ENCODE measurements around the gene GDI1.

Gene GDI1

DNA sequence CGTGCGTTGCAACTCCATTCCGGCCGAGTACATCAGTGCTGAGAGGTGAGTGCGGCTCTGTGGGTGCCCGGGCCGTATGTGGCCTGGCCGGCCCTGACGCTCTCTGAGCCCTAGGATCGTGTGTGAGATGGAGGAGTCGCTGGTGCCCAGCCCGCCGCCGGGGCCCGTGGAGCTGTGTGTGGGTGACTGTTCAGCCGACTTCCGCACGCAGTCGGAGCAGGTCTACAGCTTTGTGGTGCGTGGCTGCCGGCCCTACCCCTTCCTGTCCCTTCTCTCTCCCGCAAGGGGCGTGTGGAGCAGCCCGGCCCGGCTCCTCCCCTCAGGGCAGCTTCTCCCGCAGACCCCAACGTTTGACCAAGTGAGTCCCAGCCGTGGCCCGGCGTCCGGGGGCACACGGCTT is 29.1 kb downstream of the GDI1 start:
- Histone ChIP-seq H3K4me1 (ENCODE audit: control insufficient read depth in 5 of 5, insufficient read depth in 5 of 5, low read length in 5 of 5) (no peaks in the 10 kb centered on the region), H3K27me3 (ENCODE audit: control insufficient read depth in 5 of 5, insufficient read depth in 4 of 5, low read length in 5 of 5) (peaks cover 0 to 6% (median 4%) of the 10 kb centered on the region in 5 donors), H3K9me3 (ENCODE audit: control insufficient read depth in 5 of 5, low read length in 5 of 5) (no peaks in the 10 kb centered on the region), H3K27ac (ENCODE audit: low read depth, low read length) (no peak overlapping the region), H3K9ac (ENCODE audit: low read length in 5 of 5) (no peak overlapping the region), H3K4me3 (ENCODE audit: low read depth in 1 of 5, low read length in 5 of 5) (no peak overlapping the region), H3K36me3 (ENCODE audit: control insufficient read depth in 5 of 5, insufficient read depth in 5 of 5, low read length in 5 of 5) (peaks cover 0 to 93% (median 65%) of the 10 kb centered on the region in 5 donors)

GRCh38 chrX:154466907-154467306 is 30.0 kb downstream of the GDI1 start:
- peaks cover 0 to 6% (median 4%) of the 10 kb centered on the region in 5 donors for H3K27me3 ChIP-seq (ENCODE audit: control insufficient read depth in 5 of 5, insufficient read depth in 4 of 5, low read length in 5 of 5)
- no peak overlapping the region for H3K9ac ChIP-seq (ENCODE audit: low read length in 5 of 5)
- H3K4me3 ChIP-seq (ENCODE audit: low read depth in 1 of 5, low read length in 5 of 5) = no peak overlapping the region
- no peaks in the 10 kb centered on the region for H3K9me3 ChIP-seq (ENCODE audit: control insufficient read depth in 5 of 5, low read length in 5 of 5)
- H3K27ac ChIP-seq (ENCODE audit: low read depth, low read length) = no peak overlapping the region
- no peaks in the 10 kb centered on the region for H3K4me1 ChIP-seq (ENCODE audit: control insufficient read depth in 5 of 5, insufficient read depth in 5 of 5, low read length in 5 of 5)
- H3K36me3 ChIP-seq (ENCODE audit: control insufficient read depth in 5 of 5, insufficient read depth in 5 of 5, low read length in 5 of 5) = peaks cover 0 to 94% (median 72%) of the 10 kb centered on the region in 5 donors

DNA sequence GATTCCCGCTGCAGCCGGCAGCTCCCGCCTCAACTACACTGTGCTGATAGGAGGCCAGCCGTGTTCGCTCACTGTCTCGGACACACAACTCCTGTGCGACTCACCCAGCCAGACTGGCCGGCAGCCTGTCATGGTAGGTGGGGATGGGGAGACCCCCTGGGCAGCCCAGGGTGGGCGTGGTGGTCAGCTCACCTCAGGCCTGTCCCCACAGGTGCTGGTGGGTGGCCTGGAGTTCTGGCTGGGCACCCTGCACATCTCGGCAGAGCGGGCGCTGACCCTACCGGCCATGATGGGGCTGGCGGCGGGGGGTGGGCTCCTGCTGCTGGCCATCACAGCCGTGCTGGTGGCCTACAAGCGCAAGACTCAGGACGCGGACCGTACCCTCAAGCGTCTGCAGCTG is 30.6 kb downstream of the GDI1 start:
- Histone ChIP-seq H3K4me3 (ENCODE audit: low read depth in 1 of 5, low read length in 5 of 5) (no peak overlapping the region), H3K4me1 (ENCODE audit: control insufficient read depth in 5 of 5, insufficient read depth in 5 of 5, low read length in 5 of 5) (no peaks in the 10 kb centered on the region), H3K9ac (ENCODE audit: low read length in 5 of 5) (no peak overlapping the region), H3K36me3 (ENCODE audit: control insufficient read depth in 5 of 5, insufficient read depth in 5 of 5, low read length in 5 of 5) (peaks cover 0 to 96% (median 67%) of the 10 kb centered on the region in 5 donors), H3K27ac (ENCODE audit: low read depth, low read length) (no peak overlapping the region), H3K27me3 (ENCODE audit: control insufficient read depth in 5 of 5, insufficient read depth in 4 of 5, low read length in 5 of 5) (peaks cover 0 to 6% (median 1%) of the 10 kb centered on the region in 5 donors), H3K9me3 (ENCODE audit: control insufficient read depth in 5 of 5, low read length in 5 of 5) (no peaks in the 10 kb centered on the region)

DNA sequence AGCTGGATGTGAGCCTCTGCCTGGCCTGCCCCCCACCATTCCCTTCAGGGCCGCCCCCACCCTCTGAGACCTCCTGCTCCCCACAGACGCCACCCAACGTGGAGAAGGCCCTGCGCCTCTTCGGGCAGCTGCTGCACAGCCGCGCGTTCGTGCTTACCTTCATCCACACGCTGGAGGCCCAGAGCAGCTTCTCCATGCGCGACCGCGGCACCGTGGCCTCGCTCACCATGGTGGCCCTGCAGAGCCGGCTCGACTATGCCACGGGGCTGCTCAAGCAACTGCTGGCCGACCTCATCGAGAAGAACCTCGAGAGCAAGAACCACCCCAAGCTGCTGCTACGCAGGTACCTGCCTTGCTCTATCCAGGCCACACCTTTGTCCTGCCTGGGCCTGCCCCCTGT is 31.3 kb downstream of the GDI1 start:
- H3K9me3 ChIP-seq (ENCODE audit: control insufficient read depth in 5 of 5, low read length in 5 of 5) = no peaks in the 10 kb centered on the region
- H3K4me3 ChIP-seq (ENCODE audit: low read depth in 1 of 5, low read length in 5 of 5) = no peak overlapping the region
- no peak overlapping the region for H3K27ac ChIP-seq (ENCODE audit: low read depth, low read length)
- no peaks in the 10 kb centered on the region for H3K4me1 ChIP-seq (ENCODE audit: control insufficient read depth in 5 of 5, insufficient read depth in 5 of 5, low read length in 5 of 5)
- H3K9ac ChIP-seq (ENCODE audit: low read length in 5 of 5) = no peak overlapping the region
- H3K27me3 ChIP-seq (ENCODE audit: control insufficient read depth in 5 of 5, insufficient read depth in 4 of 5, low read length in 5 of 5) = peaks cover 0 to 6% (median 0%) of the 10 kb centered on the region in 5 donors
- H3K36me3 ChIP-seq (ENCODE audit: control insufficient read depth in 5 of 5, insufficient read depth in 5 of 5, low read length in 5 of 5) = peaks cover 0 to 96% (median 67%) of the 10 kb centered on the region in 5 donors

GRCh38 chrX:154469114-154469513 is 32.2 kb downstream of the GDI1 start:
- Histone ChIP-seq H3K27me3 (ENCODE audit: control insufficient read depth in 5 of 5, insufficient read depth in 4 of 5, low read length in 5 of 5) (peaks cover 0 to 6% (median 0%) of the 10 kb centered on the region in 5 donors), H3K9ac (ENCODE audit: low read length in 5 of 5) (no peak overlapping the region), H3K4me1 (ENCODE audit: control insufficient read depth in 5 of 5, insufficient read depth in 5 of 5, low read length in 5 of 5) (no peaks in the 10 kb centered on the region), H3K27ac (ENCODE audit: low read depth, low read length) (no peak overlapping the region), H3K36me3 (ENCODE audit: control insufficient read depth in 5 of 5, insufficient read depth in 5 of 5, low read length in 5 of 5) (peaks cover 0 to 91% (median 67%) of the 10 kb centered on the region in 5 donors), H3K4me3 (ENCODE audit: low read depth in 1 of 5, low read length in 5 of 5) (no peak overlapping the region), H3K9me3 (ENCODE audit: control insufficient read depth in 5 of 5, low read length in 5 of 5) (no peaks in the 10 kb centered on the region)

DNA sequence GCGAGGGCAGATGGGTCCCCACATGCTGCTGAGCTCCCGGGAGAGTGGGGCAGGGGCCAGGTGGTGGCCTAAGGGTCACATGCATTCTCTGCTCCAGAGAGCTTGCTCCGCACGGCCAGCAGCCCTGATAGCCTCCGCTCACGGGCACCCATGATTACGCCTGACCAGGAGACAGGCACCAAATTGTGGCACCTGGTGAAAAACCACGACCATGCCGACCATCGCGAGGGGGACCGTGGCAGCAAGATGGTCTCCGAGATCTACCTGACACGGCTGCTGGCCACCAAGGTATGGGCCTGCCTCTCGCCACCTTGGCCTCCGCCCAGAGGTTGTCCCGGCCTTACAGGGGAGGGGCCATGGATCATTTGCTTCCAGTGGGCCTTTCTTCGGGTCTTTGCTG is 32.9 kb downstream of the GDI1 start:
- Histone ChIP-seq H3K9me3 (ENCODE audit: control insufficient read depth in 5 of 5, low read length in 5 of 5) (no peaks in the 10 kb centered on the region), H3K9ac (ENCODE audit: low read length in 5 of 5) (no peak overlapping the region), H3K4me1 (ENCODE audit: control insufficient read depth in 5 of 5, insufficient read depth in 5 of 5, low read length in 5 of 5) (no peaks in the 10 kb centered on the region), H3K4me3 (ENCODE audit: low read depth in 1 of 5, low read length in 5 of 5) (no peak overlapping the region), H3K36me3 (ENCODE audit: control insufficient read depth in 5 of 5, insufficient read depth in 5 of 5, low read length in 5 of 5) (peaks cover 0 to 84% (median 66%) of the 10 kb centered on the region in 5 donors), H3K27ac (ENCODE audit: low read depth, low read length) (no peak overlapping the region), H3K27me3 (ENCODE audit: control insufficient read depth in 5 of 5, insufficient read depth in 4 of 5, low read length in 5 of 5) (peaks cover 0 to 6% (median 0%) of the 10 kb centered on the region in 5 donors)

- Histone ChIP-seq H3K9ac (ENCODE audit: low read length in 5 of 5) (no peak overlapping the region), H3K27me3 (ENCODE audit: control insufficient read depth in 5 of 5, insufficient read depth in 4 of 5, low read length in 5 of 5) (peaks cover 0 to 6% (median under 1%) of the 10 kb centered on the region in 5 donors), H3K36me3 (ENCODE audit: control insufficient read depth in 5 of 5, insufficient read depth in 5 of 5, low read length in 5 of 5) (peaks cover 0 to 79% (median 63%) of the 10 kb centered on the region in 5 donors), H3K4me1 (ENCODE audit: control insufficient read depth in 5 of 5, insufficient read depth in 5 of 5, low read length in 5 of 5) (no peaks in the 10 kb centered on the region), H3K4me3 (ENCODE audit: low read depth in 1 of 5, low read length in 5 of 5) (no peak overlapping the region), H3K9me3 (ENCODE audit: control insufficient read depth in 5 of 5, low read length in 5 of 5) (no peaks in the 10 kb centered on the region), H3K27ac (ENCODE audit: low read depth, low read length) (no peak overlapping the region)
These were observed 33.5 kb downstream of the GDI1 start for GRCh38 chrX:154470434-154470833.

GRCh38 chrX:154470914-154471568 is 34.1 kb downstream of the GDI1 start:
- Histone ChIP-seq H3K36me3 (ENCODE audit: control insufficient read depth in 5 of 5, insufficient read depth in 5 of 5, low read length in 5 of 5) (peaks cover 0 to 72% (median 57%) of the 10 kb centered on the region in 5 donors), H3K4me3 (ENCODE audit: low read depth in 1 of 5, low read length in 5 of 5) (no peak overlapping the region), H3K9ac (ENCODE audit: low read length in 5 of 5) (no peak overlapping the region)

GRCh38 chrX:154471839-154472684 is 35.1 kb downstream of the GDI1 start:
- no peak overlapping the region for H3K4me3 ChIP-seq (ENCODE audit: low read depth in 1 of 5, low read length in 5 of 5)
- no peaks in the 10 kb centered on the region for H3K4me1 ChIP-seq (ENCODE audit: control insufficient read depth in 5 of 5, insufficient read depth in 5 of 5, low read length in 5 of 5)
- H3K9me3 ChIP-seq (ENCODE audit: control insufficient read depth in 5 of 5, low read length in 5 of 5) = no peaks in the 10 kb centered on the region
- H3K27me3 ChIP-seq (ENCODE audit: control insufficient read depth in 5 of 5, insufficient read depth in 4 of 5, low read length in 5 of 5) = peaks cover 0 to 8% (median 5%) of the 10 kb centered on the region in 5 donors
- H3K36me3 ChIP-seq (ENCODE audit: control insufficient read depth in 5 of 5, insufficient read depth in 5 of 5, low read length in 5 of 5) = peaks cover 0 to 62% (median 49%) of the 10 kb centered on the region in 5 donors
- no peak overlapping the region for H3K27ac ChIP-seq (ENCODE audit: low read depth, low read length)
- no peak overlapping the region for H3K9ac ChIP-seq (ENCODE audit: low read length in 5 of 5)

More at GRCh38 chrX:154470914-154471568, 34.1 kb downstream of the GDI1 start:
- H3K4me1 ChIP-seq (ENCODE audit: control insufficient read depth in 5 of 5, insufficient read depth in 5 of 5, low read length in 5 of 5) = no peaks in the 10 kb centered on the region
- H3K27me3 ChIP-seq (ENCODE audit: control insufficient read depth in 5 of 5, insufficient read depth in 4 of 5, low read length in 5 of 5) = peaks cover 0 to 6% (median 2%) of the 10 kb centered on the region in 5 donors
- no peaks in the 10 kb centered on the region for H3K9me3 ChIP-seq (ENCODE audit: control insufficient read depth in 5 of 5, low read length in 5 of 5)
- no peak overlapping the region for H3K27ac ChIP-seq (ENCODE audit: low read depth, low read length)
